KMS-11 (cell line): ENCODE data around the gene NDUFB5.

Source experiments
- H2AFZ ChIP-seq: fragments of 200-600 bp; sonication (generic); 2 replicates; pipeline ENCODE4 v1.6.1; 2016; ENCODE audit warnings: antibody characterized with exemption, mixed run types, low read depth
- H3K27ac ChIP-seq: fragments of 200-600 bp; sonication (generic); 2 replicates; pipeline ENCODE4 v1.6.1; 2016; ENCODE audit warnings: mild to moderate bottlenecking, mixed run types
- H3K27me3 ChIP-seq: fragments of 200-600 bp; sonication (generic); 2 replicates; pipeline ENCODE4 v1.6.1; 2017; ENCODE audit warnings: mild to moderate bottlenecking, low read depth, mixed run types, moderate library complexity; ENCODE audit not compliant: insufficient read depth
- H3K36me3 ChIP-seq: fragments of 200-600 bp; sonication (generic); 2 replicates; pipeline ENCODE4 v1.6.1; 2017; ENCODE audit warnings: mild to moderate bottlenecking, mixed run types; ENCODE audit not compliant: insufficient read depth
- H3K4me1 ChIP-seq: fragments of 200-600 bp; sonication (generic); 2 replicates; pipeline ENCODE4 v1.6.1; 2016; ENCODE audit warnings: mild to moderate bottlenecking, low read depth, mixed run types; ENCODE audit not compliant: poor library complexity, severe bottlenecking
- H3K4me2 ChIP-seq: fragments of 200-600 bp; sonication (generic); 2 replicates; pipeline ENCODE4 v1.7.0; 2016; ENCODE audit warnings: mild to moderate bottlenecking, mixed run types
- H3K4me3 ChIP-seq: fragments of 200-600 bp; sonication (generic); IDR thresholded peaks from 2 replicates; pipeline ENCODE4 v1.6.1; 2017; ENCODE audit warnings: low read depth, low read length, mixed read lengths; ENCODE audit not compliant: insufficient read depth
- H3K79me2 ChIP-seq: fragments of 200-600 bp; sonication (generic); 2 replicates; pipeline ENCODE4 v1.6.1; 2016; ENCODE audit warnings: low read depth, mixed run types; ENCODE audit not compliant: insufficient read depth
- H3K9ac ChIP-seq: fragments of 200-600 bp; sonication (generic); 2 replicates; pipeline ENCODE4 v1.6.1; 2016; ENCODE audit warnings: mild to moderate bottlenecking, mixed run types
- H4K20me1 ChIP-seq: fragments of 200-600 bp; sonication (generic); 2 replicates; pipeline ENCODE4 v1.6.1; 2016; ENCODE audit warnings: mild to moderate bottlenecking, mixed run types; ENCODE audit not compliant: insufficient read depth
- CTCF ChIP-seq: fragments of 200-600 bp; sonication (generic); conservative IDR thresholded peaks from 2 replicates; pipeline ENCODE4 v1.6.1; 2017; ENCODE audit warnings: low read depth, mild to moderate bottlenecking, antibody characterized with exemption, low read length, moderate library complexity, mixed read lengths

The NDUFB5 gene

DNA sequence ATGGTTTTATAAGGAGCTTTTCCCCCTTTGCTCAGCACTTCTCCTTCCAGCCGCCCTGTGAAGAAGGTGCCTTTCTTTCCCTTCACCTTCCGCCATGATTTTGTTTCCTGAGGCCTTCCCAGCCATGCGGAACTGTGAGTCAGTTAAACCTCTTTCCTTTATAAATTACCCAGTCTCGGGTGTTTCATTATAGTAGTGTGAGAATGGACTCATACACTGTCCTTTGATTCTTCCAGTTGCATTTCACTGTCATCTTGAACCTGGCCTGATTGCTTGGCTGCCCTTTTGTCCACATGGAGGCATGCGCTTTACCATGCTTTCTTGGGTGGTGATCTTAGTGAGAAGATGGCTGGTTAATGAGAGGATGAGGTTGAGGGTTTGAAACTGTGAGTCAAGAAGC lies 71.5 kb downstream of the NDUFB5 start:
- Histone ChIP-seq H3K27me3 (no peaks in the 10 kb centered on the region), H3K79me2 (peaks cover 65% of the 10 kb centered on the region), H3K4me3 (no peak overlapping the region), H3K36me3 (no peaks in the 10 kb centered on the region), H4K20me1 (peaks cover 13% of the 10 kb centered on the region), H3K27ac (no peak overlapping the region), H3K4me2 (no peak overlapping the region), H3K4me1 (no peaks in the 10 kb centered on the region), H2AFZ (no peak overlapping the region), H3K9ac (no peak overlapping the region)
- TF ChIP-seq CTCF = no peak
